SK-N-SH (cell line): Measurements from ENCODE around the gene ABHD6. TPM values are rescaled to one million over a fixed set of nuclear protein-coding genes. Genes with fewer than 3 reads are reported as not detected.

ENCODE experiments used
- CTCF ChIA-PET: fragments of 300-600, 350-600 bp; formaldehyde crosslinking; extraction: SDS; loops from one replicate; lab custom pipeline; 2021; lab: Yijun Ruan, JAX
- POLR2A ChIA-PET: fragments of 350-600 bp; sonication (Branson Sonifier 250); formaldehyde crosslinking; extraction: SDS; loops from one replicate; lab custom pipeline; 2020; ENCODE audit warnings: antibody characterized with exemption, inconsistent platforms; lab: Yijun Ruan, JAX
- DNase-seq: peaks from one replicate; pipeline ENCODE4 v3.0.0; 2012
- H2AFZ ChIP-seq: fragments of 200-600 bp; sonication (generic); 2 replicates; pipeline ENCODE4 v1.8.1; 2016; ENCODE audit warnings: antibody characterized with exemption, mild to moderate bottlenecking, low read depth
- H3F3A ChIP-seq: fragments of 200-600 bp; sonication (generic); replicated peaks from 2 replicates; pipeline ENCODE3; 2016; ENCODE audit warnings: antibody characterized with exemption, mild to moderate bottlenecking; ENCODE audit not compliant: insufficient read depth
- H3K27ac ChIP-seq, 2 experiments: fragments of 200-500 bp in 1 of 2; fragments of 200-600 bp in 1 of 2; sonication (Bioruptor generic) in 1 of 2; sonication (generic), shearing (Covaris generic) in 1 of 2; 2 replicates each; pipeline versions ENCODE4 v1.5.1 to v1.6.1; 2014 to 2016; ENCODE audit warnings: low read depth in 2 of 2, inconsistent platforms in 1 of 2, low read length in 1 of 2, mild to moderate bottlenecking in 1 of 2, mixed read lengths in 1 of 2
- H3K27me3 ChIP-seq: fragments of 200-600 bp; sonication (generic), shearing (Covaris generic); 2 replicates; pipeline ENCODE4 v1.6.1; 2016; ENCODE audit warnings: mixed run types; ENCODE audit not compliant: insufficient read depth
- H3K36me3 ChIP-seq, 2 experiments: fragments of 200-500 bp in 1 of 2; fragments of 200-600 bp in 1 of 2; sonication (Bioruptor generic) in 1 of 2; sonication (generic) in 1 of 2; replicated peaks in 1 of 2; 2 replicates each; pipeline versions ENCODE3 to v1.5.1; 2014 to 2016; ENCODE audit warnings: low read length in 1 of 2, mild to moderate bottlenecking in 1 of 2; ENCODE audit not compliant: insufficient read depth in 2 of 2, control insufficient read depth in 1 of 2
- H3K4me1 ChIP-seq, 2 experiments: fragments of 200-500 bp in 1 of 2; fragments of 200-600 bp in 1 of 2; sonication (Bioruptor generic) in 1 of 2; sonication (generic), shearing (Covaris generic) in 1 of 2; 2 replicates each; pipeline versions ENCODE4 v1.5.1 to v1.6.1; 2014 to 2016; ENCODE audit warnings: low read depth in 1 of 2, low read length in 1 of 2, mixed run types in 1 of 2; ENCODE audit not compliant: insufficient read depth in 2 of 2, control insufficient read depth in 1 of 2
- H3K4me2 ChIP-seq: fragments of 200-600 bp; sonication (generic), shearing (Covaris generic); 2 replicates; pipeline ENCODE4 v1.6.1; 2017; ENCODE audit warnings: mixed run types
- H3K4me3 ChIP-seq, 2 experiments: fragments of 200-500 bp in 1 of 2; fragments of 200-600 bp in 1 of 2; sonication (Bioruptor generic) in 1 of 2; sonication (generic), shearing (Covaris generic) in 1 of 2; 2 replicates each; pipeline versions ENCODE4 v1.5.1 to v1.8.1; 2014 to 2016; ENCODE audit warnings: low read depth in 2 of 2, inconsistent platforms in 1 of 2, low read length in 1 of 2, mild to moderate bottlenecking in 1 of 2, mixed read lengths in 1 of 2, moderate library complexity in 1 of 2
- H3K79me2 ChIP-seq: fragments of 200-600 bp; sonication (generic); 2 replicates; pipeline ENCODE4 v1.8.1; 2017; ENCODE audit warnings: mild to moderate bottlenecking; ENCODE audit not compliant: insufficient read depth
- H3K9ac ChIP-seq: fragments of 200-600 bp; sonication (generic); 2 replicates; pipeline ENCODE4 v1.6.1; 2017; ENCODE audit warnings: mixed run types
- H3K9me2 ChIP-seq: fragments of 200-600 bp; sonication (generic); 2 replicates; pipeline ENCODE4 v1.6.1; 2017; ENCODE audit warnings: mixed run types
- H3K9me3 ChIP-seq: fragments of 200-600 bp; sonication (generic); 2 replicates; pipeline ENCODE4 v1.6.1; 2017; ENCODE audit warnings: mixed run types, mild to moderate bottlenecking, moderate library complexity
- H4K20me1 ChIP-seq: fragments of 200-600 bp; sonication (generic); 2 replicates; pipeline ENCODE4 v1.6.1; 2017; ENCODE audit warnings: mild to moderate bottlenecking, mixed run types; ENCODE audit not compliant: insufficient read depth
- ELF1 ChIP-seq: IDR thresholded peaks from 2 replicates; pipeline ENCODE4 v1.4.0; 2012
- MXI1 ChIP-seq: IDR thresholded peaks from 2 replicates; pipeline ENCODE4 v1.6.1; 2012; ENCODE audit warnings: mild to moderate bottlenecking, low read depth, low read length, improper control_type of control experiment
- NFIC ChIP-seq: IDR thresholded peaks from 2 replicates; pipeline ENCODE4 v1.4.0; 2012; ENCODE audit warnings: borderline replicate concordance
- RXRA ChIP-seq: IDR thresholded peaks from 2 replicates; pipeline ENCODE4 v1.4.0; 2012; ENCODE audit warnings: low read depth, mild to moderate bottlenecking, borderline replicate concordance
- TAF1 ChIP-seq: IDR thresholded peaks from 2 replicates; pipeline ENCODE4 v1.6.1; 2012; ENCODE audit warnings: low read depth, mild to moderate bottlenecking, low read length, moderate library complexity, borderline replicate concordance
- TEAD4 ChIP-seq: IDR thresholded peaks from 2 replicates; pipeline ENCODE4 v1.4.0; 2012; ENCODE audit warnings: mild to moderate bottlenecking, borderline replicate concordance; ENCODE audit not compliant: insufficient read depth
- USF2 ChIP-seq: fragments of 150-350 bp; IDR thresholded peaks from 2 replicates; pipeline ENCODE4 v1.6.1; 2017; ENCODE audit warnings: antibody characterized with exemption, low read length, low read depth, borderline replicate concordance
- YY1 ChIP-seq: IDR thresholded peaks from 2 replicates; pipeline ENCODE4 v1.4.0; 2012; ENCODE audit warnings: low read depth, mild to moderate bottlenecking
- WGBS: methylation state at CpG from one replicate; pipeline ENCODE4 v1.1.6; 2017; ENCODE audit warnings: low lambda C conversion rate; 5-methylcytosine and 5-hydroxymethylcytosine counted together
- polyA plus RNA-seq, 3 experiments: library from polyadenylated mRNA; depleted of rRNA; stranded (reverse); fragments of >200 nt; gene quantifications; 2 replicates each; pipeline ENCODE4 v1.2.3, GENCODE V29; 2012
- TF ChIP-seq, protein P1 (sequence below): IDR thresholded peaks from 2 replicates; pipeline ENCODE4; 2012
- TF ChIP-seq, protein P2 (sequence below): IDR thresholded peaks from 2 replicates; pipeline ENCODE4 v1.6.1; 2012; ENCODE audit warnings: mild to moderate bottlenecking, low read depth, low read length, moderate library complexity

ABHD6 gene
- polyA plus RNA-seq, 1 of the 3 experiments (the other 2 are of a cell fraction) = 10.7 TPM

- H3K27ac ChIP-seq = no peak overlapping the region
- peaks cover 5% of the 10 kb centered on the region for H3F3A ChIP-seq
- H3K9me2 ChIP-seq = no peaks in the 10 kb centered on the region
- H3K36me3 ChIP-seq = no peaks in the 10 kb centered on the region
- H4K20me1 ChIP-seq = no peaks in the 10 kb centered on the region
- peaks cover 0 to 13% of the 10 kb centered on the region in 2 experiments; a peak in 3 of 4 replicates for H3K4me1 ChIP-seq
- no peak overlapping the region for H2AFZ ChIP-seq
- no peak overlapping the region for H3K9ac ChIP-seq
- no peak overlapping the region for H3K4me2 ChIP-seq
- WGBS = 87% methylated on average over 1 of the region's 1 CpG
- TF ChIP-seq ELF1 = no peak
- TF ChIP-seq USF2 = no peak
- TF ChIP-seq NFIC = no peak
- TF ChIP-seq MXI1 = no peak
- TF ChIP-seq, protein P1, sequence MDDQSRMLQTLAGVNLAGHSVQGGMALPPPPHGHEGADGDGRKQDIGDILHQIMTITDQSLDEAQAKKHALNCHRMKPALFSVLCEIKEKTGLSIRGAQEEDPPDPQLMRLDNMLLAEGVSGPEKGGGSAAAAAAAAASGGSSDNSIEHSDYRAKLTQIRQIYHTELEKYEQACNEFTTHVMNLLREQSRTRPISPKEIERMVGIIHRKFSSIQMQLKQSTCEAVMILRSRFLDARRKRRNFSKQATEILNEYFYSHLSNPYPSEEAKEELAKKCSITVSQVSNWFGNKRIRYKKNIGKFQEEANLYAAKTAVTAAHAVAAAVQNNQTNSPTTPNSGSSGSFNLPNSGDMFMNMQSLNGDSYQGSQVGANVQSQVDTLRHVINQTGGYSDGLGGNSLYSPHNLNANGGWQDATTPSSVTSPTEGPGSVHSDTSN = no peak
- TF ChIP-seq RXRA = no peak
- H3K4me3 ChIP-seq = no peak overlapping the region
- CTCF ChIA-PET = no interaction called here
- H3K27me3 ChIP-seq = no peaks in the 10 kb centered on the region
- POLR2A ChIA-PET = no interaction called here
- no peaks in the 10 kb centered on the region for H3K9me3 ChIP-seq
- no peaks in the 10 kb centered on the region for H3K79me2 ChIP-seq
- no peak for DNase-seq
Observed at GRCh38 chr3:58256061-58256460, 18.5 kb downstream of the ABHD6 start.

- H3K9ac ChIP-seq = no peak overlapping the region
- H3K27me3 ChIP-seq = no peaks in the 10 kb centered on the region
- H4K20me1 ChIP-seq = no peaks in the 10 kb centered on the region
- no peak overlapping the region for H3K27ac ChIP-seq
- CTCF ChIA-PET = no interaction called here
- H3K9me2 ChIP-seq = no peaks in the 10 kb centered on the region
- H3K4me2 ChIP-seq = no peak overlapping the region
- WGBS = 93% methylated on average over 4 of the region's 4 CpGs
- peaks cover 5% of the 10 kb centered on the region for H3F3A ChIP-seq
- H3K9me3 ChIP-seq = no peaks in the 10 kb centered on the region
- no peaks in the 10 kb centered on the region for H3K79me2 ChIP-seq
- TF ChIP-seq TAF1 = no peak
- TF ChIP-seq TEAD4 = no peak
- no peak for TF ChIP-seq YY1
- TF ChIP-seq, protein P2, sequence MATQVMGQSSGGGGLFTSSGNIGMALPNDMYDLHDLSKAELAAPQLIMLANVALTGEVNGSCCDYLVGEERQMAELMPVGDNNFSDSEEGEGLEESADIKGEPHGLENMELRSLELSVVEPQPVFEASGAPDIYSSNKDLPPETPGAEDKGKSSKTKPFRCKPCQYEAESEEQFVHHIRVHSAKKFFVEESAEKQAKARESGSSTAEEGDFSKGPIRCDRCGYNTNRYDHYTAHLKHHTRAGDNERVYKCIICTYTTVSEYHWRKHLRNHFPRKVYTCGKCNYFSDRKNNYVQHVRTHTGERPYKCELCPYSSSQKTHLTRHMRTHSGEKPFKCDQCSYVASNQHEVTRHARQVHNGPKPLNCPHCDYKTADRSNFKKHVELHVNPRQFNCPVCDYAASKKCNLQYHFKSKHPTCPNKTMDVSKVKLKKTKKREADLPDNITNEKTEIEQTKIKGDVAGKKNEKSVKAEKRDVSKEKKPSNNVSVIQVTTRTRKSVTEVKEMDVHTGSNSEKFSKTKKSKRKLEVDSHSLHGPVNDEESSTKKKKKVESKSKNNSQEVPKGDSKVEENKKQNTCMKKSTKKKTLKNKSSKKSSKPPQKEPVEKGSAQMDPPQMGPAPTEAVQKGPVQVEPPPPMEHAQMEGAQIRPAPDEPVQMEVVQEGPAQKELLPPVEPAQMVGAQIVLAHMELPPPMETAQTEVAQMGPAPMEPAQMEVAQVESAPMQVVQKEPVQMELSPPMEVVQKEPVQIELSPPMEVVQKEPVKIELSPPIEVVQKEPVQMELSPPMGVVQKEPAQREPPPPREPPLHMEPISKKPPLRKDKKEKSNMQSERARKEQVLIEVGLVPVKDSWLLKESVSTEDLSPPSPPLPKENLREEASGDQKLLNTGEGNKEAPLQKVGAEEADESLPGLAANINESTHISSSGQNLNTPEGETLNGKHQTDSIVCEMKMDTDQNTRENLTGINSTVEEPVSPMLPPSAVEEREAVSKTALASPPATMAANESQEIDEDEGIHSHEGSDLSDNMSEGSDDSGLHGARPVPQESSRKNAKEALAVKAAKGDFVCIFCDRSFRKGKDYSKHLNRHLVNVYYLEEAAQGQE = no peak
- POLR2A ChIA-PET = no interaction called here
- H3K36me3 ChIP-seq = no peaks in the 10 kb centered on the region
- no peak for DNase-seq
- H3K4me3 ChIP-seq = no peak overlapping the region
- H3K4me1 ChIP-seq = peaks cover 0 to 13% of the 10 kb centered on the region in 2 experiments; a peak in 3 of 4 replicates
- H2AFZ ChIP-seq = no peak overlapping the region
Observed at GRCh38 chr3:58256511-58256910, 18.9 kb downstream of the ABHD6 start.
